ENCODE measurements around the gene SUV39H1.

The SUV39H1 gene

DNA sequence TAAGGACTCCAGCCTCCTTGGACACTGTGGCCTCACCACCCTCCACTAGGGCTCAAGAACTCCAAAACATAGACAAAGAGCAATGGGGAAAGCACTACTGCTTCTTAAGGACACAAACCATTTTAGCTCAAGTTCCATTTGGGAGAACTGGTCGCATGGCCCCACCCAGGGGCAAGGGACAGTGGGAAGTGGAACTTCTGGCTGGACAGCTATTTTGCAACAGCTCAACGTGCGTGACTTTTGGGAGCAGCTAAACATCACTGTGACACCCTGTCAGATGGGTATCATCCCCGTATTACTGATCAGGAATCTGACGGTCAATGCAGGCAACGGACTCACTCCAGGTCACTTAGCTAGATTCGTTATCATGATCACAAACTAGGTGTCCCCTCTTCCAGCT is 56.0 kb downstream of the SUV39H1 start:
- no peaks in the 10 kb centered on the region for H3K9me2 ChIP-seq (replicated peaks; ENCODE audit: insufficient read depth, low read length)
- H3K27me3 ChIP-seq (replicated peaks; ENCODE audit: insufficient read depth, low read length): no peaks in the 10 kb centered on the region
- H3F3A ChIP-seq (ENCODE audit: insufficient read depth, low read length): no peaks in the 10 kb centered on the region
- no peak overlapping the region for H3K4me3 ChIP-seq (ENCODE audit: low read length)
- peaks cover 7% of the 10 kb centered on the region; the same call in 1 of the 2 replicates for H3K4me1 ChIP-seq (ENCODE audit: low read length)
- no peak for TF ChIP-seq CTCF (IDR thresholded peaks at IDR 0.05; ENCODE audit: low read length)
- TF ChIP-seq EZH2phosphoT487 (IDR thresholded peaks at IDR 0.05; ENCODE audit: low read length): no peak
- TF ChIP-seq EZH2 (optimal IDR thresholded peaks at IDR 0.05; ENCODE audit: low read depth, low read length): no peak
- H3K9me3 ChIP-seq (replicated peaks; ENCODE audit: insufficient read depth, low read length): no peaks in the 10 kb centered on the region
- H3K27ac ChIP-seq (ENCODE audit: low read length): no peak overlapping the region
- H3K9ac ChIP-seq (ENCODE audit: low read length): no peak overlapping the region
- no peak overlapping the region for H3K4me2 ChIP-seq (ENCODE audit: low read depth, low read length)
- H3K79me2 ChIP-seq (ENCODE audit: low read length): no peaks in the 10 kb centered on the region
- no peaks in the 10 kb centered on the region for H4K20me1 ChIP-seq (ENCODE audit: insufficient read depth, low read length)
- no peak overlapping the region for H2AFZ ChIP-seq (ENCODE audit: low read length)
- no peak for DNase-seq
- no peaks in the 10 kb centered on the region for H3K36me3 ChIP-seq (replicated peaks; ENCODE audit: insufficient read depth, low read length)

GRCh38 chrX:48753708-48754228 is 57.2 kb downstream of the SUV39H1 start:
- no peak overlapping the region for H3K9ac ChIP-seq (ENCODE audit: low read length)
- no peak overlapping the region for H3K4me3 ChIP-seq (ENCODE audit: low read length)
- no peak overlapping the region for H3K27ac ChIP-seq (ENCODE audit: low read length)
- H3K27me3 ChIP-seq (replicated peaks; ENCODE audit: insufficient read depth, low read length): no peaks in the 10 kb centered on the region
- DNase-seq: no peak
- no peaks in the 10 kb centered on the region for H3K9me2 ChIP-seq (replicated peaks; ENCODE audit: insufficient read depth, low read length)
- no peaks in the 10 kb centered on the region for H3K36me3 ChIP-seq (replicated peaks; ENCODE audit: insufficient read depth, low read length)
- no peaks in the 10 kb centered on the region for H4K20me1 ChIP-seq (ENCODE audit: insufficient read depth, low read length)
- H3K4me2 ChIP-seq (ENCODE audit: low read depth, low read length): no peak overlapping the region
- TF ChIP-seq CTCF (IDR thresholded peaks at IDR 0.05; ENCODE audit: low read length) (no peak), EZH2 (optimal IDR thresholded peaks at IDR 0.05; ENCODE audit: low read depth, low read length) (no peak), EZH2phosphoT487 (IDR thresholded peaks at IDR 0.05; ENCODE audit: low read length) (no peak)
- H2AFZ ChIP-seq (ENCODE audit: low read length): no peak overlapping the region
- H3K4me1 ChIP-seq (ENCODE audit: low read length): peaks cover 7% of the 10 kb centered on the region; the same call in 1 of the 2 replicates
- no peaks in the 10 kb centered on the region for H3F3A ChIP-seq (ENCODE audit: insufficient read depth, low read length)
- no peaks in the 10 kb centered on the region for H3K9me3 ChIP-seq (replicated peaks; ENCODE audit: insufficient read depth, low read length)
- no peaks in the 10 kb centered on the region for H3K79me2 ChIP-seq (ENCODE audit: low read length)

GRCh38 chrX:48754238-48754637 is 57.7 kb downstream of the SUV39H1 start:
- H3K27ac ChIP-seq (ENCODE audit: low read length): no peak overlapping the region

More at GRCh38 chrX:48754238-48754637, 57.7 kb downstream of the SUV39H1 start:
- TF ChIP-seq EZH2 (optimal IDR thresholded peaks at IDR 0.05; ENCODE audit: low read depth, low read length): no peak
- no peak for TF ChIP-seq CTCF (IDR thresholded peaks at IDR 0.05; ENCODE audit: low read length)
- no peak for TF ChIP-seq EZH2phosphoT487 (IDR thresholded peaks at IDR 0.05; ENCODE audit: low read length)
- Histone ChIP-seq H2AFZ (ENCODE audit: low read length) (no peak overlapping the region), H3K4me1 (ENCODE audit: low read length) (peaks cover 7% of the 10 kb centered on the region; the same call in 1 of the 2 replicates), H3K4me3 (ENCODE audit: low read length) (no peak overlapping the region), H3K9me2 (replicated peaks; ENCODE audit: insufficient read depth, low read length) (no peaks in the 10 kb centered on the region), H3K9ac (ENCODE audit: low read length) (no peak overlapping the region), H3K9me3 (replicated peaks; ENCODE audit: insufficient read depth, low read length) (no peaks in the 10 kb centered on the region), H3K36me3 (replicated peaks; ENCODE audit: insufficient read depth, low read length) (no peaks in the 10 kb centered on the region), H3F3A (ENCODE audit: insufficient read depth, low read length) (no peaks in the 10 kb centered on the region), H3K79me2 (ENCODE audit: low read length) (no peaks in the 10 kb centered on the region), H3K27me3 (replicated peaks; ENCODE audit: insufficient read depth, low read length) (no peaks in the 10 kb centered on the region), H4K20me1 (ENCODE audit: insufficient read depth, low read length) (no peaks in the 10 kb centered on the region), H3K4me2 (ENCODE audit: low read depth, low read length) (no peak overlapping the region)
- DNase-seq: no peak
